Cardiac fibroblast (primary cell): ENCODE measurements around the gene CRIP1.
A peak's percentile ranks its signal among the peaks of the same experiment; 100 is the strongest.

Experiments used
- DNase-seq, 2 donors: peaks; one replicate each; pipeline versions ENCODE4 v3.0.0 to v3.0.0-alpha.2; 2010; ENCODE audit warnings: low read depth in 2 of 2
- H3K4me3 ChIP-seq, 2 donors: replicated peaks in 1 of 2; 1 replicate in 1 of 2; 2 replicates in 1 of 2; pipeline ENCODE4 v1.5.1; 2011; ENCODE audit warnings: low read depth in 2 of 2, low read length in 2 of 2, mild to moderate bottlenecking in 2 of 2, moderate library complexity in 1 of 2
- TF ChIP-seq, protein P1 (sequence below): IDR thresholded peaks from one replicate; pipeline ENCODE4 v1.5.1; 2011; ENCODE audit warnings: low read depth, mild to moderate bottlenecking, low read length, inconsistent platforms

CRIP1 gene

GRCh38 chr14:105486974-105487448 is 325 bp downstream of the CRIP1 start:
- no peak for DNase-seq
- TF ChIP-seq, protein P1, sequence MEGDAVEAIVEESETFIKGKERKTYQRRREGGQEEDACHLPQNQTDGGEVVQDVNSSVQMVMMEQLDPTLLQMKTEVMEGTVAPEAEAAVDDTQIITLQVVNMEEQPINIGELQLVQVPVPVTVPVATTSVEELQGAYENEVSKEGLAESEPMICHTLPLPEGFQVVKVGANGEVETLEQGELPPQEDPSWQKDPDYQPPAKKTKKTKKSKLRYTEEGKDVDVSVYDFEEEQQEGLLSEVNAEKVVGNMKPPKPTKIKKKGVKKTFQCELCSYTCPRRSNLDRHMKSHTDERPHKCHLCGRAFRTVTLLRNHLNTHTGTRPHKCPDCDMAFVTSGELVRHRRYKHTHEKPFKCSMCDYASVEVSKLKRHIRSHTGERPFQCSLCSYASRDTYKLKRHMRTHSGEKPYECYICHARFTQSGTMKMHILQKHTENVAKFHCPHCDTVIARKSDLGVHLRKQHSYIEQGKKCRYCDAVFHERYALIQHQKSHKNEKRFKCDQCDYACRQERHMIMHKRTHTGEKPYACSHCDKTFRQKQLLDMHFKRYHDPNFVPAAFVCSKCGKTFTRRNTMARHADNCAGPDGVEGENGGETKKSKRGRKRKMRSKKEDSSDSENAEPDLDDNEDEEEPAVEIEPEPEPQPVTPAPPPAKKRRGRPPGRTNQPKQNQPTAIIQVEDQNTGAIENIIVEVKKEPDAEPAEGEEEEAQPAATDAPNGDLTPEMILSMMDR: no peak
- peak overlapping the region in 1 of 2 donors; percentile 10 for H3K4me3 ChIP-seq

DNA sequence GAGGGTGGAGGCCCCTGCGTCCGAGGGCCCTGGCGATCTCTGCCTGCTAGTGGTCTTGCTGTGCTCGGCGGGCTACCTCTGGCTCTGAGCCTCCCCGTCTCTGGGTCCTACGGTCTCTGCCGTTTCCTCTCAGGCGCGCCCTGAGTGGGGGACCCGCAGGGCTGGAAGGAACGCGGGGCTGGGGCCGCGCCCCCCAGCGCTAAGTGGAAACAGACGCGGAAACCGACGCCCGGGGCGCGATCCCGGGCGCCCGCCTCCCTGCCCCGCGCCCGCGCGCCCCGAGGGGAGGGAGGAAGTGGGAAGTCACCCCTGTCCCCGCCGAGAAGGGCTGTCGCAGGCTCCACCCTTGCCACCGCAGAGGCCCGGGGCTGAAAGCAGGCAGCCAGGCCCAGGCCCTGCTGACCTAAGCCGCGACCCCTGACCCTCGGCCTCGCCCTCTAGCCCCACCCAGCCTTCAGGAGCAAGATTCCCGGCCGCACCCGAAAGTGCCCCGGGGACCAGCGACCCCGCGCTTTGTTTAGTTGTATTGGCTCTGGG is 831 bp downstream of the CRIP1 start:
- DNase-seq: no peak
- TF ChIP-seq, protein P1: no peak
- H3K4me3 ChIP-seq: peak overlapping the region in 1 of 2 donors; percentile 10

- H3K4me3 ChIP-seq: no peak overlapping the region
- TF ChIP-seq, protein P1: no peak
- no peak for DNase-seq
These were observed 1.5 kb downstream of the CRIP1 start for GRCh38 chr14:105487986-105488777.

- no peak for DNase-seq
- no peak overlapping the region for H3K4me3 ChIP-seq
- TF ChIP-seq, protein P1: no peak
These were observed 2.3 kb downstream of the CRIP1 start for GRCh38 chr14:105488781-105489541.

DNA sequence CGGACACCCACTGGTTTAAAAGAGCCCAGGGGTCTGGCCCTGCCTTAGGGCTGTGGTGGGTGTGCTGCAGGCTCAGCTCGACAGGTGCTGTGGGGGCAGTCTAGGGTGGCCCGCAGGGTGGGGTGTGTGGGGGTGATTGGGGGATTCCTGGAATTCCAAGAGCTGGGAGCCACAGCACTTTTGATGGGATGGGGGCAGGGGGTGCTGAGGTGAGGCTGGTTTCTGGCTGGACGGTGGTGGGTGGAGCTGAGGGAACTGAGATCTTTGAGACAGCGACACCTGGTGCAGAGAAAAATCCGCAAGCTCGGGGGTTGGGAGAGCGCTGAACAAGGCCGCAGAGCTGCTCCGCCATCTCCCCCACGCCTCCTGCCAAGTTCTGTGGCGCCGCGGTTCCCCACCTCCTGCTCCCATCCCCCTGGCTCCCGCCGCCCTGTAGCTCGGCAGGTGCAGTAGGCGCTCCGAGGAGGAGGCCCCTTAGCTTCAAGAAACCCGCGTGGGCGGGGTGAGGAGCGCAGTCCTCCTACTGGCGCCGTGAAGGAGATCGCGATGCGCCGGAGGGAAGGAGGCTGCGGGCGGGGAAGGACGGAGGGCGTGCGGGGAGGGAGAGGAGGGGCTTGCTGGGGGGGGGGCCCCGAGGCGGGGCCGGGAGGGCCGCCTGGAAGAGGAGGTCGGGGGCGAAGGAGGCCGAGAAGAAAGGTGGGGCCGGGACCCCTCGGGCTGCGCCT is 3.0 kb downstream of the CRIP1 start:
- TF ChIP-seq, protein P1: peak; percentile 72
- peak; percentile 85 to 86 for DNase-seq
- peak overlapping the region; percentile 61 to 62 for H3K4me3 ChIP-seq

- TF ChIP-seq, protein P1: no peak
- peak overlapping the region; percentile 61 to 62 for H3K4me3 ChIP-seq
These were observed 3.5 kb downstream of the CRIP1 start for GRCh38 chr14:105490267-105490571.

More at GRCh38 chr14:105490267-105490571, 3.5 kb downstream of the CRIP1 start:
- no peak for DNase-seq
